ENCODE results near the gene SMAD1.

DNA sequence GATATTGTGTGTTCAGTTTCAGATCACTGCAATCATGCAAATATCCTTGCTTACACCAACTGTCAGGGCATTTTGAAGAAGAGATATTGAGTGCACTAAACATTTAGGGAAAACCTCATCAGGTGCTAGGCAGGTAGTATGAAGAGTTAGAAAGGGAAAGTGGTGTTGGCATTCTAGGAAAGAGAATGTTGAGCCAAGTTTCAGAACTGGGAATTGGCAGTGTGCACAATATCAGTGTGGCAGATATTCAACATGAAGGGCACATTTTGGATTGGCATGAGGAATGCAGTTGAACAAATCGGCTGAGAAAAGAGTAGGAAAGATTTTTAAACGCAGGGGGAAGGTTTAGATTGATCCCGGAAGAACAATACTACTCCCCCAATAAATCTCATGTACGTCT, 43.4 kb upstream of the SMAD1 start:
- TF ChIP-seq SUZ12 (IDR thresholded peaks at IDR 0.05) (no peak), FOXM1 (IDR thresholded peaks at IDR 0.05; ENCODE audit: borderline replicate concordance) (no peak), NFRKB (IDR thresholded peaks at IDR 0.05) (no peak), TARDBP (IDR thresholded peaks at IDR 0.05) (no peak), HDGF (IDR thresholded peaks at IDR 0.05; ENCODE audit: borderline replicate concordance) (no peak), ARNT (IDR thresholded peaks at IDR 0.05) (no peak), ZNF384 (IDR thresholded peaks at IDR 0.05) (no peak), FOXK2 (IDR thresholded peaks at IDR 0.05) (no peak), BHLHE40 (IDR thresholded peaks at IDR 0.05; ENCODE audit: borderline replicate concordance) (no peak), L3MBTL2 (conservative IDR thresholded peaks at IDR 0.05) (no peak), SP1 (IDR thresholded peaks at IDR 0.05) (no peak), CTBP1 (IDR thresholded peaks at IDR 0.05; ENCODE audit: borderline replicate concordance) (no peak)
